Activated T-helper 2 cell treated with anti-CD3 and anti-CD28 coated beads, Interferon-gamma antibody, Interleukin-2, Interleukin-4, amounts not matched to agents 10 μg/mL and 5 μg/mL and 100 μg/mL, durations not matched to agents 14 hours and 24 hours and 36 hours (primary cell): ENCODE results near the gene PUDP. TPM values are rescaled to one million over a fixed set of nuclear protein-coding genes. Genes with fewer than 3 reads are reported as not detected.
"Not testable (repeated sequence)": the region's sequence is repeated elsewhere in the genome, so short reads cannot be mapped to it uniquely, and the experiment has no call there.

Experiments
- DNase-seq: peaks from one replicate; pipeline ENCODE4 v3.0.0; 2021; ENCODE audit warnings: low spot score
- H3K27ac Mint-ChIP-seq: one replicate; pipeline ENCODE4 v1.8.0; 2021; ENCODE audit warnings: mixed read lengths
- H3K27me3 Mint-ChIP-seq: one replicate; pipeline ENCODE4 v1.8.0; 2021; ENCODE audit warnings: low read depth, mixed read lengths
- H3K36me3 Mint-ChIP-seq: one replicate; pipeline ENCODE4 v1.8.0; 2021; ENCODE audit warnings: low read depth, mixed read lengths
- H3K4me1 Mint-ChIP-seq: one replicate; pipeline ENCODE4 v1.8.0; 2021; ENCODE audit warnings: low read depth, mixed read lengths
- H3K4me3 Mint-ChIP-seq: one replicate; pipeline ENCODE4 v1.8.0; 2021; ENCODE audit warnings: low read depth, mild to moderate bottlenecking, moderate library complexity, mixed read lengths
- H3K9me3 Mint-ChIP-seq: one replicate; pipeline ENCODE4 v1.8.0; 2021; ENCODE audit warnings: mixed read lengths
- intact Hi-C: fragments of 100-400 bp; cut with micrococcal nuclease; formaldehyde crosslinking; loops from one replicate; pipeline ENCODE4 v1.15.1; 2023
- total RNA-seq: library from RNA; stranded (reverse); gene quantifications from 2 replicates; pipeline ENCODE4 v1.2.3, GENCODE V29; 2022

The PUDP gene
- total RNA-seq, 1 donor from 2014 or later: 16.3 TPM

GRCh38 chrX:7024850-7025249 lies 123.1 kb downstream of the PUDP start:
- Mint-ChIP-seq H3K4me3 (no peak overlapping the region), H3K27ac (no peak overlapping the region), H3K36me3 (no peaks in the 10 kb centered on the region), H3K27me3 (no peaks in the 10 kb centered on the region), H3K9me3 (no peaks in the 10 kb centered on the region), H3K4me1 (no peaks in the 10 kb centered on the region)
- no peak for DNase-seq
- intact Hi-C loops: no loop called here

- H3K27me3 Mint-ChIP-seq, H3K9me3 Mint-ChIP-seq, H3K4me1 Mint-ChIP-seq, intact Hi-C loops, DNase-seq, H3K36me3 Mint-ChIP-seq, H3K4me3 Mint-ChIP-seq, H3K27ac Mint-ChIP-seq: not testable (repeated sequence)
These were observed 125.0 kb downstream of the PUDP start for GRCh38 chrX:7022996-7023395.

GRCh38 chrX:7021991-7022390 lies 126.0 kb downstream of the PUDP start:
- Mint-ChIP-seq H3K4me1 (no peaks in the 10 kb centered on the region), H3K27ac (no peak overlapping the region), H3K4me3 (no peak overlapping the region), H3K9me3 (no peaks in the 10 kb centered on the region), H3K27me3 (no peaks in the 10 kb centered on the region), H3K36me3 (no peaks in the 10 kb centered on the region)
- intact Hi-C loops: no loop called here
- no peak for DNase-seq

DNA sequence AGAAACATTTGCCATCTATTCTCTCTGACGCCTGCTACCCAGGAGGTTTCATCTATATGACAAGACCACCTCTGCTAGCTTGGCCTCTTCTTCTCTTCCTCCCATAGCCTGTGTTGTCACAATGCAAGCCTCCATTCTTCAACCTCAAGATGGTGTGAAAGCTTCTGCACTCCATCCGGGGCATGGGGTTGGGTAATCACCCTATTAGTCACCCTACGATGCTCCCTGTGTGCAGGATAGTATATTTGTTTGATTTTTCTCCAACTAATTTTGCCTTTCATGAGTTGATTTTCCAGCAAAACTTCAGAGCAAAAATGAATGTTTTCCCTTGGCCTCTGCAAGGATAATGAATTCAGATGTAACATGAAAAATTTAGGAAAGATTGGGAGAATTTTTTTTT lies 128.4 kb downstream of the PUDP start:
- no peak for DNase-seq
- no peaks in the 10 kb centered on the region for H3K36me3 Mint-ChIP-seq
- intact Hi-C loops: no loop called here
- no peaks in the 10 kb centered on the region for H3K27me3 Mint-ChIP-seq
- no peaks in the 10 kb centered on the region for H3K4me1 Mint-ChIP-seq
- no peaks in the 10 kb centered on the region for H3K9me3 Mint-ChIP-seq
- H3K27ac Mint-ChIP-seq: no peak overlapping the region
- no peak overlapping the region for H3K4me3 Mint-ChIP-seq

DNA sequence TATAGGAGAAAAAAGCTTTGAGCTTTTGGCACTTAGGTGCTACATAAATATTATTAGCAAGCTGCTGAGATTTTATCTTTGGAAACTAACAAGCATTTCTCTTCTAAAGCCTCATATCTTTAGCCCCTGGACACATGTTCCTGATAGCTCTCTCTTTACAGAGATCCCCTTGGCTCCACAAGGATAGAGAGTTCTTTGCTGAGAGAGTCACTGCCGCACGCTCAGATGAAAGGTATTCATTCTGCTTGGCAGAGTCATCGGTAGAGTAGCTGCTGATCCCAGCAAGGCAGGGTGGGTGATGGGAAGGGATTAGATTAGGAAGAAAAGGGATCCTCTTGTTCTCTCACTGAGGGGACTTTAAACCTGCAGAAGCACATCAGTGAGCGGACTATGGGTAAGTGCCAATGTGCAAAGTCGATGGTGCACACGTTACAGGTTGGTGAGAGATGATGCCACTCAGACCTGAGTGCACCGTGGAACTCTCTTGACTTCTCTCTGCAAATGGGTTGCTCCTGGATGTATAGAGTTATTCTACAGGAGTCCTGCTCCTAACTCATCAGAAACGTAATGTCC lies 135.6 kb downstream of the PUDP start:
- H3K36me3 Mint-ChIP-seq, intact Hi-C loops, H3K9me3 Mint-ChIP-seq: not testable (repeated sequence)

GRCh38 chrX:7010897-7011296 lies 137.1 kb downstream of the PUDP start:
- H3K27ac Mint-ChIP-seq, H3K36me3 Mint-ChIP-seq, H3K9me3 Mint-ChIP-seq, H3K4me1 Mint-ChIP-seq, DNase-seq, H3K27me3 Mint-ChIP-seq, H3K4me3 Mint-ChIP-seq, intact Hi-C loops: not testable (repeated sequence)

More for the DNA sequence above, 135.6 kb downstream of the PUDP start:
- H3K4me3 Mint-ChIP-seq, H3K4me1 Mint-ChIP-seq, H3K27me3 Mint-ChIP-seq, H3K27ac Mint-ChIP-seq, DNase-seq: not testable (repeated sequence)

DNA sequence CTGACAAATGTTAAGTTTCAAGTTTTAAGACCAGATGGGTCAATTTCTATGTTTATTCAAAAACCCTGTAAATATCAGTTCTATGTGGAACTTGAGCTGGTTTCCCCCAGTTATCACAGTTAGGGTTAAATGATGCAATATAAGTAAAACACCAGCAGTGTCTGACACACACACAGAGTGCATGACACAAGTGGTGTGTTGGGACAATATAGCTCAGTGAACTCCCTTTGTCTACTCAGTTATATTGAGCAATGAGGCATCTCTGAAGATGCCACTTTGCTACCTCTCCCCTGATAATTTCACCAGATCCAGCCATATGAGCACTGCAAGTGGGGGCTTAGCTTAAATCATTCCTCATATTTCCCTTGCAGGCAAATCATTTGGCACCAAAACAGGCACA lies 140.6 kb downstream of the PUDP start:
- H3K4me1 Mint-ChIP-seq, H3K27ac Mint-ChIP-seq, H3K36me3 Mint-ChIP-seq, H3K4me3 Mint-ChIP-seq, DNase-seq, H3K9me3 Mint-ChIP-seq, H3K27me3 Mint-ChIP-seq, intact Hi-C loops: not testable (repeated sequence)

Other genes starting within 250 kb of the PUDP start
- 0.90 and 1.0 TPM in 2 replicates for gene STS, start 441 bp downstream of the PUDP start, total RNA-seq